Neural progenitor cell (in vitro differentiated cells): ENCODE data around the gene STRIT1. TPM values are rescaled to one million over a fixed set of nuclear protein-coding genes. Genes with fewer than 3 reads are reported as not detected.

ENCODE experiments used
- DNase-seq: peaks from one replicate; pipeline ENCODE4 v3.0.0-alpha.2; 2016; ENCODE audit warnings: low spot score
- H2AFZ ChIP-seq: fragments of 200-600 bp; sonication (generic); replicated peaks from 2 replicates; pipeline ENCODE4 v1.6.1; 2016; ENCODE audit warnings: antibody characterized with exemption
- H3F3A ChIP-seq: fragments of 200-600 bp; sonication (generic); 2 replicates; pipeline ENCODE4 v1.6.1; 2016; ENCODE audit warnings: antibody characterized with exemption, low read depth
- H3K27ac ChIP-seq: fragments of 200-600 bp; sonication (generic); 2 replicates; pipeline ENCODE4 v1.5.1; 2016; ENCODE audit warnings: mild to moderate bottlenecking
- H3K27me3 ChIP-seq: fragments of 200-600 bp; sonication (generic); 2 replicates; pipeline ENCODE4 v1.6.1; 2016; ENCODE audit warnings: mild to moderate bottlenecking, moderate library complexity
- H3K36me3 ChIP-seq: fragments of 200-600 bp; sonication (generic); 2 replicates; pipeline ENCODE4 v1.5.1; 2016
- H3K4me1 ChIP-seq: fragments of 200-600 bp; sonication (generic); 2 replicates; pipeline ENCODE4 v1.6.1; 2016; ENCODE audit warnings: mixed run types
- H3K4me2 ChIP-seq: fragments of 200-600 bp; sonication (generic); 2 replicates; pipeline ENCODE4 v1.6.1; 2016
- H3K4me3 ChIP-seq: fragments of 200-600 bp; sonication (generic); 2 replicates; pipeline ENCODE4 v1.5.1; 2016
- H3K79me2 ChIP-seq: fragments of 200-600 bp; sonication (generic); 2 replicates; pipeline ENCODE4 v1.6.1; 2016; ENCODE audit warnings: low read depth
- H3K9ac ChIP-seq: fragments of 200-600 bp; sonication (generic); 2 replicates; pipeline ENCODE4 v1.6.1; 2016
- H3K9me3 ChIP-seq: fragments of 200-600 bp; sonication (generic); 2 replicates; pipeline ENCODE4 v1.5.1; 2016; ENCODE audit warnings: low read depth
- H4K20me1 ChIP-seq: fragments of 200-600 bp; sonication (generic); 2 replicates; pipeline ENCODE4 v1.6.1; 2016; ENCODE audit warnings: low read depth
- H3K27ac Mint-ChIP-seq: 3 replicates; pipeline ENCODE4 v1.8.0; 2021; ENCODE audit warnings: mixed read lengths
- H3K27me3 Mint-ChIP-seq: 2 replicates; pipeline ENCODE4 v1.8.0; 2022; ENCODE audit warnings: low read depth, mild to moderate bottlenecking, inconsistent platforms, moderate library complexity, mixed read lengths; ENCODE audit not compliant: insufficient read depth
- H3K36me3 Mint-ChIP-seq: 3 replicates; pipeline ENCODE4 v1.8.0; 2021; ENCODE audit warnings: mixed read lengths
- H3K4me1 Mint-ChIP-seq: 3 replicates; pipeline ENCODE4 v1.8.0; 2021; ENCODE audit warnings: mixed read lengths
- H3K4me3 Mint-ChIP-seq: 3 replicates; pipeline ENCODE4 v1.8.0; 2021; ENCODE audit warnings: mild to moderate bottlenecking, moderate library complexity, mixed read lengths
- H3K9me3 Mint-ChIP-seq: 3 replicates; pipeline ENCODE4 v1.8.0; 2020; ENCODE audit warnings: mixed read lengths
- CTCF ChIP-seq: fragments of 200-600 bp; sonication (generic); IDR thresholded peaks from 2 replicates; pipeline ENCODE4 v1.5.1; 2017; ENCODE audit warnings: antibody characterized with exemption, mild to moderate bottlenecking
- EZH2 ChIP-seq: fragments of 200-600 bp; sonication (generic); IDR thresholded peaks from 2 replicates; pipeline ENCODE4 v1.6.1; 2017; ENCODE audit warnings: antibody characterized with exemption, mild to moderate bottlenecking, moderate library complexity
- EZH2phosphoT487 ChIP-seq: fragments of 200-600 bp; sonication (generic); IDR thresholded peaks from 2 replicates; pipeline ENCODE4 v1.6.1; 2017; ENCODE audit warnings: antibody characterized with exemption
- total RNA-seq: library from RNA; depleted of rRNA; stranded (reverse); fragments of >200 nt; gene quantifications from 2 replicates; pipeline ENCODE4 v1.2.3, GENCODE V29; 2015; ENCODE audit warnings: low replicate concordance

STRIT1 gene
- total RNA-seq, 1 donor from 2014 or later, result not detected

- TF ChIP-seq EZH2, result no peak
- no peak for TF ChIP-seq CTCF
- TF ChIP-seq EZH2phosphoT487, result no peak
- H3K79me2 ChIP-seq, result no peaks in the 10 kb centered on the region
- H3K4me1 Mint-ChIP-seq, result no peaks in the 10 kb centered on the region
- H3K27me3 Mint-ChIP-seq, result no peaks in the 10 kb centered on the region
- H3K36me3 ChIP-seq, result no peaks in the 10 kb centered on the region
- no peak overlapping the region for H3K4me3 Mint-ChIP-seq
- no peaks in the 10 kb centered on the region for H4K20me1 ChIP-seq
- no peak overlapping the region for H3K9ac ChIP-seq
- H3K27ac Mint-ChIP-seq, result no peak overlapping the region
- no peaks in the 10 kb centered on the region for H3K9me3 ChIP-seq
- no peaks in the 10 kb centered on the region for H3F3A ChIP-seq
- H3K4me3 ChIP-seq, result no peak overlapping the region
- H3K4me2 ChIP-seq, result no peak overlapping the region
- H3K9me3 Mint-ChIP-seq, result no peaks in the 10 kb centered on the region
- no peak for DNase-seq
- no peaks in the 10 kb centered on the region for H3K4me1 ChIP-seq
- H2AFZ ChIP-seq, result no peak overlapping the region
- H3K27ac ChIP-seq, result no peak overlapping the region
- H3K27me3 ChIP-seq, result no peaks in the 10 kb centered on the region
- H3K36me3 Mint-ChIP-seq, result no peaks in the 10 kb centered on the region
Observed at GRCh38 chr3:155286736-155287135, 6.7 kb downstream of the STRIT1 start.

GRCh38 chr3:155285936-155286335 is 7.5 kb downstream of the STRIT1 start:
- no peak overlapping the region for H3K27ac ChIP-seq
- H2AFZ ChIP-seq, result no peak overlapping the region
- Mint-ChIP-seq H3K4me3 (no peak overlapping the region), H3K4me1 (no peaks in the 10 kb centered on the region), H3K9me3 (no peaks in the 10 kb centered on the region), H3K27ac (no peak overlapping the region), H3K36me3 (no peaks in the 10 kb centered on the region), H3K27me3 (no peaks in the 10 kb centered on the region)
- no peak for DNase-seq
- H3K36me3 ChIP-seq, result no peaks in the 10 kb centered on the region
- H3K27me3 ChIP-seq, result no peaks in the 10 kb centered on the region
- H3K79me2 ChIP-seq, result no peaks in the 10 kb centered on the region
- H3F3A ChIP-seq, result no peaks in the 10 kb centered on the region
- no peak overlapping the region for H3K4me3 ChIP-seq
- TF ChIP-seq CTCF (no peak), EZH2phosphoT487 (no peak), EZH2 (no peak)
- no peak overlapping the region for H3K9ac ChIP-seq
- H3K9me3 ChIP-seq, result no peaks in the 10 kb centered on the region
- no peaks in the 10 kb centered on the region for H4K20me1 ChIP-seq
- no peaks in the 10 kb centered on the region for H3K4me1 ChIP-seq
- no peak overlapping the region for H3K4me2 ChIP-seq

GRCh38 chr3:155283092-155284056 is 10.1 kb downstream of the STRIT1 start:
- no peaks in the 10 kb centered on the region for H3K36me3 ChIP-seq
- TF ChIP-seq CTCF, result no peak
- no peak for TF ChIP-seq EZH2phosphoT487
- TF ChIP-seq EZH2, result no peak
- Mint-ChIP-seq H3K27me3 (peaks cover 2% of the 10 kb centered on the region), H3K36me3 (no peaks in the 10 kb centered on the region), H3K27ac (no peak overlapping the region), H3K9me3 (peaks cover 11% of the 10 kb centered on the region), H3K4me1 (no peaks in the 10 kb centered on the region), H3K4me3 (no peak overlapping the region)
- H3K4me1 ChIP-seq, result no peaks in the 10 kb centered on the region
- no peaks in the 10 kb centered on the region for H3K27me3 ChIP-seq
- H3K9ac ChIP-seq, result no peak overlapping the region
- H4K20me1 ChIP-seq, result no peaks in the 10 kb centered on the region
- H3K79me2 ChIP-seq, result no peaks in the 10 kb centered on the region
- no peak overlapping the region for H2AFZ ChIP-seq
- no peak overlapping the region for H3K27ac ChIP-seq
- H3K9me3 ChIP-seq, result peaks cover 2% of the 10 kb centered on the region
- no peak overlapping the region for H3K4me3 ChIP-seq
- DNase-seq, result no peak
- no peak overlapping the region for H3K4me2 ChIP-seq
- no peaks in the 10 kb centered on the region for H3F3A ChIP-seq
